Measurements from ENCODE around the gene PPP4R3A.
A peak's percentile ranks its signal among the peaks of the same experiment; 100 is the strongest.

GRCh38 chr14:91417983-91418386 lies 92.1 kb downstream of the PPP4R3A start:
- TF ChIP-seq, protein P1, sequence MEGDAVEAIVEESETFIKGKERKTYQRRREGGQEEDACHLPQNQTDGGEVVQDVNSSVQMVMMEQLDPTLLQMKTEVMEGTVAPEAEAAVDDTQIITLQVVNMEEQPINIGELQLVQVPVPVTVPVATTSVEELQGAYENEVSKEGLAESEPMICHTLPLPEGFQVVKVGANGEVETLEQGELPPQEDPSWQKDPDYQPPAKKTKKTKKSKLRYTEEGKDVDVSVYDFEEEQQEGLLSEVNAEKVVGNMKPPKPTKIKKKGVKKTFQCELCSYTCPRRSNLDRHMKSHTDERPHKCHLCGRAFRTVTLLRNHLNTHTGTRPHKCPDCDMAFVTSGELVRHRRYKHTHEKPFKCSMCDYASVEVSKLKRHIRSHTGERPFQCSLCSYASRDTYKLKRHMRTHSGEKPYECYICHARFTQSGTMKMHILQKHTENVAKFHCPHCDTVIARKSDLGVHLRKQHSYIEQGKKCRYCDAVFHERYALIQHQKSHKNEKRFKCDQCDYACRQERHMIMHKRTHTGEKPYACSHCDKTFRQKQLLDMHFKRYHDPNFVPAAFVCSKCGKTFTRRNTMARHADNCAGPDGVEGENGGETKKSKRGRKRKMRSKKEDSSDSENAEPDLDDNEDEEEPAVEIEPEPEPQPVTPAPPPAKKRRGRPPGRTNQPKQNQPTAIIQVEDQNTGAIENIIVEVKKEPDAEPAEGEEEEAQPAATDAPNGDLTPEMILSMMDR (conservative IDR thresholded peaks at IDR 0.05 in 1 of 2, IDR thresholded peaks at IDR 0.05 in 1 of 2; ENCODE audit: low read depth in 1 of 2, low read length in 2 of 2), result no peak
- TF ChIP-seq EZH2 (IDR thresholded peaks at IDR 0.05; ENCODE audit: low read length, missing control alignments), result peak; percentile 60
